ENCODE results near the gene TRAM2. TPM values are rescaled to one million over a fixed set of nuclear protein-coding genes. Genes with fewer than 3 reads are reported as not detected.

The TRAM2 gene
- total and polyA plus RNA-seq, 2 of the 13 experiments (the other 11 are each of a cell fraction or from before 2014, with no cell fraction given): 49.1 to 72.5 TPM

DNA sequence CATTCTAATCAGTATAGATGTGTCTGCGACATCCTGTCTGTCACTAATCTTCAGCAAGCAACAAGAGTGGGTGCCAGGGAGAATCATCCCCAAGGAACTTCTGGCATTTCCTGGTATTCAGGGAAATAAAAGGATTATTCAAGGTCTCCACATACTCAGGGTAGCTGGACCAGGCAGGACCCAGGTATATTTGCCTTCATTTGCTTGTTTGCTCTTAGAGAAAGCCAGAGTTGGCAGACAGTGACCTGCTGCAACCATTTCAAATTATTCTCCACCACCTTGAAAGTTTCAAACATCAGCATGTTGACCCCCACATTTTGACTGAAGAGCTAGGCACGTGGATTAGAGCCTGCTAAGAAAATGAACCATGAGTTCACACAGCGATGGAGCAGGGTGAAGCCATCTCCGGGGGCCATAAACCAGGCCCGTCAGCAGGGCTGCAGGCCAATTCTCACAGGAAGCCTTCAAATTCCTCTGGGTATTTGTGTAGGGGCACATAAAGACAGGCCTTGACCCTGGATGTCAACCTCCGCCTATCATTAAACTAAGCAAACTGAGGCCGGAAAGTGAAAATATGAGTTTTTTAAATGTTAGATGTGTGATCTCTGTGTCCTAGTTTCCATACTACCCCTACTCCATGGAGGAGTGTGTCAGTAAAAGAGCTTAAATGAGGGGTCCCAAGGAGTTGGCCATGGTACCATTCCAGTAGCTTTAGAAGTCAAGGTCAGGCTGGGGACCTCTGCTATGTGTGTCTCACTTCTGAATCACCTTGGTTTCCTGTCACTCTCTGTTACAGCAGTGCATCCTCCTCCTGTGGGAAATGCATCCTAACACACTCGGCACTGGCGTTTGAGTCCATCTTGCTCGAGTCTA is 32.9 kb downstream of the TRAM2 start (continued):
- TF ChIP-seq, protein P1, sequence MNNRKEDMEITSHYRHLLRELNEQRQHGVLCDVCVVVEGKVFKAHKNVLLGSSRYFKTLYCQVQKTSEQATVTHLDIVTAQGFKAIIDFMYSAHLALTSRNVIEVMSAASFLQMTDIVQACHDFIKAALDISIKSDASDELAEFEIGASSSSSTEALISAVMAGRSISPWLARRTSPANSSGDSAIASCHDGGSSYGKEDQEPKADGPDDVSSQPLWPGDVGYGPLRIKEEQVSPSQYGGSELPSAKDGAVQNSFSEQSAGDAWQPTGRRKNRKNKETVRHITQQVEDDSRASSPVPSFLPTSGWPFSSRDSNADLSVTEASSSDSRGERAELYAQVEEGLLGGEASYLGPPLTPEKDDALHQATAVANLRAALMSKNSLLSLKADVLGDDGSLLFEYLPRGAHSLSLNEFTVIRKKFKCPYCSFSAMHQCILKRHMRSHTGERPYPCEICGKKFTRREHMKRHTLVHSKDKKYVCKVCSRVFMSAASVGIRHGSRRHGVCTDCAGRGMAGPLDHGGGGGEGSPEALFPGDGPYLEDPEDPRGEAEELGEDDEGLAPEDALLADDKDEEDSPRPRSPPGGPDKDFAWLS (CRISPR knock-in tag; IDR thresholded peaks at IDR 0.05; ENCODE audit: borderline replicate concordance): peak; percentile 78; the same call in 1 of the 2 replicates
- TF ChIP-seq, protein P2, sequence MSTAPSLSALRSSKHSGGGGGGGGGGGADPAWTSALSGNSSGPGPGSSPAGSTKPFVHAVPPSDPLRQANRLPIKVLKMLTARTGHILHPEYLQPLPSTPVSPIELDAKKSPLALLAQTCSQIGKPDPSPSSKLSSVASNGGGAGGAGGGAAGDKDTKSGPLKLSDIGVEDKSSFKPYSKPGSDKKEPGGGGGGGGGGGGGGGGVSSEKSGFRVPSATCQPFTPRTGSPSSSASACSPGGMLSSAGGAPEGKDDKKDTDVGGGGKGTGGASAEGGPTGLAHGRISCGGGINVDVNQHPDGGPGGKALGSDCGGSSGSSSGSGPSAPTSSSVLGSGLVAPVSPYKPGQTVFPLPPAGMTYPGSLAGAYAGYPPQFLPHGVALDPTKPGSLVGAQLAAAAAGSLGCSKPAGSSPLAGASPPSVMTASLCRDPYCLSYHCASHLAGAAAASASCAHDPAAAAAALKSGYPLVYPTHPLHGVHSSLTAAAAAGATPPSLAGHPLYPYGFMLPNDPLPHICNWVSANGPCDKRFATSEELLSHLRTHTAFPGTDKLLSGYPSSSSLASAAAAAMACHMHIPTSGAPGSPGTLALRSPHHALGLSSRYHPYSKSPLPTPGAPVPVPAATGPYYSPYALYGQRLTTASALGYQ (CRISPR knock-in tag; IDR thresholded peaks at IDR 0.05): peak; percentile 76; the same call in 1 of the 2 replicates
- TF ChIP-seq, protein P3, sequence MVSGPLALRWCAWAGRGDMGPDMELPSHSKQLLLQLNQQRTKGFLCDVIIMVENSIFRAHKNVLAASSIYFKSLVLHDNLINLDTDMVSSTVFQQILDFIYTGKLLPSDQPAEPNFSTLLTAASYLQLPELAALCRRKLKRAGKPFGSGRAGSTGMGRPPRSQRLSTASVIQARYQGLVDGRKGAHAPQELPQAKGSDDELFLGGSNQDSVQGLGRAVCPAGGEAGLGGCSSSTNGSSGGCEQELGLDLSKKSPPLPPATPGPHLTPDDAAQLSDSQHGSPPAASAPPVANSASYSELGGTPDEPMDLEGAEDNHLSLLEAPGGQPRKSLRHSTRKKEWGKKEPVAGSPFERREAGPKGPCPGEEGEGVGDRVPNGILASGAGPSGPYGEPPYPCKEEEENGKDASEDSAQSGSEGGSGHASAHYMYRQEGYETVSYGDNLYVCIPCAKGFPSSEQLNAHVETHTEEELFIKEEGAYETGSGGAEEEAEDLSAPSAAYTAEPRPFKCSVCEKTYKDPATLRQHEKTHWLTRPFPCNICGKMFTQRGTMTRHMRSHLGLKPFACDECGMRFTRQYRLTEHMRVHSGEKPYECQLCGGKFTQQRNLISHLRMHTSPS (CRISPR knock-in tag; IDR thresholded peaks at IDR 0.05; ENCODE audit: low read depth): peak; percentile 78
- TF ChIP-seq KAT7 (CRISPR knock-in tag; IDR thresholded peaks at IDR 0.05; ENCODE audit: borderline replicate concordance) (peak; percentile 32; the same call in 1 of the 2 replicates), PHF21A (CRISPR knock-in tag; IDR thresholded peaks at IDR 0.05) (peak; percentile 96), HNF4G (IDR thresholded peaks at IDR 0.05; ENCODE audit: borderline replicate concordance, low read depth, low read length) (no peak), HNF4G (CRISPR knock-in tag; IDR thresholded peaks at IDR 0.05; ENCODE audit: borderline replicate concordance, low read depth) (peak; percentile 50; the same call in 1 of the 2 replicates), ZNF747 (CRISPR knock-in tag; IDR thresholded peaks at IDR 0.05; ENCODE audit: borderline replicate concordance) (peak; percentile 74)
- TF ChIP-seq, protein P4, sequence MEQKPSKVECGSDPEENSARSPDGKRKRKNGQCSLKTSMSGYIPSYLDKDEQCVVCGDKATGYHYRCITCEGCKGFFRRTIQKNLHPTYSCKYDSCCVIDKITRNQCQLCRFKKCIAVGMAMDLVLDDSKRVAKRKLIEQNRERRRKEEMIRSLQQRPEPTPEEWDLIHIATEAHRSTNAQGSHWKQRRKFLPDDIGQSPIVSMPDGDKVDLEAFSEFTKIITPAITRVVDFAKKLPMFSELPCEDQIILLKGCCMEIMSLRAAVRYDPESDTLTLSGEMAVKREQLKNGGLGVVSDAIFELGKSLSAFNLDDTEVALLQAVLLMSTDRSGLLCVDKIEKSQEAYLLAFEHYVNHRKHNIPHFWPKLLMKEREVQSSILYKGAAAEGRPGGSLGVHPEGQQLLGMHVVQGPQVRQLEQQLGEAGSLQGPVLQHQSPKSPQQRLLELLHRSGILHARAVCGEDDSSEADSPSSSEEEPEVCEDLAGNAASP (CRISPR knock-in tag; IDR thresholded peaks at IDR 0.05; ENCODE audit: borderline replicate concordance): peak; percentile 68
- TF ChIP-seq, protein P5, sequence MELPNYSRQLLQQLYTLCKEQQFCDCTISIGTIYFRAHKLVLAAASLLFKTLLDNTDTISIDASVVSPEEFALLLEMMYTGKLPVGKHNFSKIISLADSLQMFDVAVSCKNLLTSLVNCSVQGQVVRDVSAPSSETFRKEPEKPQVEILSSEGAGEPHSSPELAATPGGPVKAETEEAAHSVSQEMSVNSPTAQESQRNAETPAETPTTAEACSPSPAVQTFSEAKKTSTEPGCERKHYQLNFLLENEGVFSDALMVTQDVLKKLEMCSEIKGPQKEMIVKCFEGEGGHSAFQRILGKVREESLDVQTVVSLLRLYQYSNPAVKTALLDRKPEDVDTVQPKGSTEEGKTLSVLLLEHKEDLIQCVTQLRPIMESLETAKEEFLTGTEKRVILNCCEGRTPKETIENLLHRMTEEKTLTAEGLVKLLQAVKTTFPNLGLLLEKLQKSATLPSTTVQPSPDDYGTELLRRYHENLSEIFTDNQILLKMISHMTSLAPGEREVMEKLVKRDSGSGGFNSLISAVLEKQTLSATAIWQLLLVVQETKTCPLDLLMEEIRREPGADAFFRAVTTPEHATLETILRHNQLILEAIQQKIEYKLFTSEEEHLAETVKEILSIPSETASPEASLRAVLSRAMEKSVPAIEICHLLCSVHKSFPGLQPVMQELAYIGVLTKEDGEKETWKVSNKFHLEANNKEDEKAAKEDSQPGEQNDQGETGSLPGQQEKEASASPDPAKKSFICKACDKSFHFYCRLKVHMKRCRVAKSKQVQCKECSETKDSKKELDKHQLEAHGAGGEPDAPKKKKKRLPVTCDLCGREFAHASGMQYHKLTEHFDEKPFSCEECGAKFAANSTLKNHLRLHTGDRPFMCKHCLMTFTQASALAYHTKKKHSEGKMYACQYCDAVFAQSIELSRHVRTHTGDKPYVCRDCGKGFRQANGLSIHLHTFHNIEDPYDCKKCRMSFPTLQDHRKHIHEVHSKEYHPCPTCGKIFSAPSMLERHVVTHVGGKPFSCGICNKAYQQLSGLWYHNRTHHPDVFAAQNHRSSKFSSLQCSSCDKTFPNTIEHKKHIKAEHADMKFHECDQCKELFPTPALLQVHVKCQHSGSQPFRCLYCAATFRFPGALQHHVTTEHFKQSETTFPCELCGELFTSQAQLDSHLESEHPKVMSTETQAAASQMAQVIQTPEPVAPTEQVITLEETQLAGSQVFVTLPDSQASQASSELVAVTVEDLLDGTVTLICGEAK (IDR thresholded peaks at IDR 0.05): no peak
- TF ChIP-seq, protein P5 (CRISPR knock-in tag; IDR thresholded peaks at IDR 0.05): peak; percentile 75

Data from HepG2 (cell line).